WTC11 (cell line): ENCODE results near the gene PBOV1.

Experiments
- ATF2 ChIP-seq: sonication (generic); formaldehyde crosslinking; IDR thresholded peaks from 2 replicates; pipeline ENCODE4 v1.8.1; 2022; ENCODE audit warnings: low read depth, missing genetic modification reagents, borderline replicate concordance
- CTCF ChIP-seq: fragments of 200-600 bp; IDR thresholded peaks from 2 replicates; pipeline ENCODE4 v1.8.0; 2022; ENCODE audit warnings: antibody characterized with exemption
- FOXJ3 ChIP-seq: sonication (generic); formaldehyde crosslinking; IDR thresholded peaks from 2 replicates; pipeline ENCODE4 v1.9.0; 2021; ENCODE audit warnings: missing genetic modification reagents, mild to moderate bottlenecking, borderline replicate concordance
- HMGXB4 ChIP-seq: sonication (generic); formaldehyde crosslinking; IDR thresholded peaks from 2 replicates; pipeline ENCODE4 v1.8.1; 2023; ENCODE audit warnings: mild to moderate bottlenecking, moderate library complexity, missing genetic modification reagents
- IRF2 ChIP-seq: sonication (generic); formaldehyde crosslinking; IDR thresholded peaks from 2 replicates; pipeline ENCODE4 v1.8.0; 2022; ENCODE audit warnings: low read depth, missing genetic modification reagents, borderline replicate concordance
- ZNF512 ChIP-seq: sonication (generic); formaldehyde crosslinking; IDR thresholded peaks from 2 replicates; pipeline ENCODE4 v1.8.1; 2022; ENCODE audit warnings: missing genetic modification reagents, borderline replicate concordance
- TF ChIP-seq, protein P1 (sequence below): sonication (generic); formaldehyde crosslinking; IDR thresholded peaks from 2 replicates; pipeline ENCODE4 v1.8.1; 2022; ENCODE audit warnings: mild to moderate bottlenecking, moderate library complexity, missing genetic modification reagents

DNA sequence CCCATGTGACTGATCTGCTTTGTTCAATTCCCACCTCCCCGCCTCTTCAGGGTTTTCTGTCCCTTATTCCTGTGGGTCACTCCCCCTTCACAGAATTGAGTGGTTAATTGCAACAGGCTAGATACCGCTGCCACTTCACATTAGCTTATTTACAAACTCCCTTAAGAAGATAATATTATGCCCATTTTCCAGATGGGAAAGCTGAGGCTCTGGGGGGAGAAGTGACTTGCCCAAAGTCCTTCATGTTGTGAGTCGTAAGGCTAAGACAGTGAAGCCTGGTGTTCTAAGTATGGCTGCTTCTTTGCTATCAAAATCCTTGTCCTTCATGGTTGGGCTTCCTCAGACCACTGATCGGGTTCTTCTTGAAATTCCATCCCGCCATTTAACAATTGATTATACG lies 39.9 kb upstream of the PBOV1 start:
- TF ChIP-seq FOXJ3 (CRISPR knock-in tag) = no peak
- TF ChIP-seq IRF2 (CRISPR knock-in tag) = no peak
- TF ChIP-seq ATF2 = no peak
- TF ChIP-seq ZNF512 (CRISPR knock-in tag) = no peak
- no peak for TF ChIP-seq HMGXB4
- TF ChIP-seq, protein P1, sequence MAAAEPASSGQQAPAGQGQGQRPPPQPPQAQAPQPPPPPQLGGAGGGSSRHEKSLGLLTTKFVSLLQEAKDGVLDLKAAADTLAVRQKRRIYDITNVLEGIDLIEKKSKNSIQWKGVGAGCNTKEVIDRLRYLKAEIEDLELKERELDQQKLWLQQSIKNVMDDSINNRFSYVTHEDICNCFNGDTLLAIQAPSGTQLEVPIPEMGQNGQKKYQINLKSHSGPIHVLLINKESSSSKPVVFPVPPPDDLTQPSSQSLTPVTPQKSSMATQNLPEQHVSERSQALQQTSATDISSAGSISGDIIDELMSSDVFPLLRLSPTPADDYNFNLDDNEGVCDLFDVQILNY (CRISPR knock-in tag) = no peak
- TF ChIP-seq CTCF = no peak
